Epidermal melanocyte (primary cell): ENCODE results near the gene HMX2.
"Not testable (repeated sequence)": the region's sequence is repeated elsewhere in the genome, so short reads cannot be mapped to it uniquely, and the experiment has no call there.

Experiments
- DNase-seq: peaks from one replicate; pipeline ENCODE4 v3.0.0; 2011; ENCODE audit warnings: low spot score; ENCODE audit not compliant: insufficient read length

HMX2 gene

GRCh38 chr10:123150271-123150985, 2.5 kb downstream of the HMX2 start:
- DNase-seq, result no peak

GRCh38 chr10:123150986-123151736, 3.2 kb downstream of the HMX2 start:
- DNase-seq, result no peak

- no peak for DNase-seq
These were observed 3.8 kb downstream of the HMX2 start for GRCh38 chr10:123151737-123152135.

- DNase-seq, result no peak
These were observed 5.7 kb downstream of the HMX2 start for GRCh38 chr10:123153486-123154091.

GRCh38 chr10:123154092-123154710, 6.3 kb downstream of the HMX2 start, which contains the start of gene BUB3:
Gene BUB3 (plus strand): TSS chr10:123154402. CDS start chr10:123154918, 516 bp downstream.
- DNase-seq, result peak; percentile 100

GRCh38 chr10:123154711-123155505, 7.0 kb downstream of the HMX2 start:
- DNase-seq, result no peak

- no peak for DNase-seq
These were observed 8.1 kb downstream of the HMX2 start for GRCh38 chr10:123156078-123156477.

- DNase-seq, result no peak
These were observed 9.3 kb downstream of the HMX2 start for GRCh38 chr10:123157210-123157609.

- no peak for DNase-seq
These were observed 10.7 kb downstream of the HMX2 start for GRCh38 chr10:123158682-123159081.

GRCh38 chr10:123160311-123160980, 12.5 kb downstream of the HMX2 start:
- DNase-seq, result no peak

GRCh38 chr10:123164319-123164718, 16.4 kb downstream of the HMX2 start:
- DNase-seq, result no peak

- no peak for DNase-seq
These were observed 17.6 kb downstream of the HMX2 start for GRCh38 chr10:123165445-123166072.

GRCh38 chr10:123166618-123167017, 18.7 kb downstream of the HMX2 start:
- DNase-seq, result no peak

- DNase-seq, result no peak
These were observed 23.0 kb downstream of the HMX2 start for GRCh38 chr10:123170961-123171360.

- not testable (repeated sequence) for DNase-seq
These were observed 23.7 kb downstream of the HMX2 start for GRCh38 chr10:123171616-123172015.

GRCh38 chr10:123175389-123176387, 27.8 kb downstream of the HMX2 start:
- no peak for DNase-seq

- DNase-seq, result not testable (repeated sequence)
These were observed 30.5 kb downstream of the HMX2 start for GRCh38 chr10:123178390-123178789.
